ENCODE measurements around the gene PRKCE. TPM values are rescaled to one million over a fixed set of nuclear protein-coding genes. Genes with fewer than 3 reads are reported as not detected.

PRKCE gene
- total RNA-seq, 1 donor from 2014 or later = 46.5 TPM

- peak; percentile 98 for DNase-seq
Measured at GRCh38 chr2:46097714-46098480, 446.4 kb downstream of the PRKCE start.

- peak; percentile 50 for DNase-seq
Measured at GRCh38 chr2:46098621-46099062, 447.2 kb downstream of the PRKCE start.

- DNase-seq = no peak
Measured at GRCh38 chr2:46101557-46102220, 450.2 kb downstream of the PRKCE start.

GRCh38 chr2:46106690-46107089 is 455.2 kb downstream of the PRKCE start:
- DNase-seq = no peak

GRCh38 chr2:46114996-46115395 is 463.5 kb downstream of the PRKCE start:
- DNase-seq = no peak

- peak; percentile 33 for DNase-seq
Measured at GRCh38 chr2:46116150-46116549, 464.7 kb downstream of the PRKCE start.

- DNase-seq = peak; percentile 20
Measured at GRCh38 chr2:46116553-46116991, 465.1 kb downstream of the PRKCE start.

- peak; percentile 57 for DNase-seq
Measured at GRCh38 chr2:46117379-46117778, 465.9 kb downstream of the PRKCE start.

GRCh38 chr2:46117994-46118393 is 466.5 kb downstream of the PRKCE start:
- no peak for DNase-seq

- peak; percentile 87 for DNase-seq
Measured at GRCh38 chr2:46118656-46119371, 467.3 kb downstream of the PRKCE start.

- peak; percentile 27 for DNase-seq
Measured at GRCh38 chr2:46119453-46119852, 468.0 kb downstream of the PRKCE start.

- no peak for DNase-seq
Measured at GRCh38 chr2:46120792-46121555, 469.5 kb downstream of the PRKCE start.

GRCh38 chr2:46122318-46122976 is 471.0 kb downstream of the PRKCE start:
- DNase-seq = no peak

GRCh38 chr2:46123013-46123412 is 471.5 kb downstream of the PRKCE start:
- DNase-seq = peak; percentile 33

- DNase-seq = no peak
Measured at GRCh38 chr2:46125798-46126197, 474.3 kb downstream of the PRKCE start.

- no peak for DNase-seq
Measured at GRCh38 chr2:46126571-46126970, 475.1 kb downstream of the PRKCE start.

GRCh38 chr2:46127176-46127575 is 475.7 kb downstream of the PRKCE start:
- no peak for DNase-seq

- DNase-seq = no peak
Measured at GRCh38 chr2:46130511-46130910, 479.0 kb downstream of the PRKCE start.

- no peak for DNase-seq
Measured at GRCh38 chr2:46132996-46133395, 481.5 kb downstream of the PRKCE start.

- DNase-seq = peak; percentile 32
Measured at GRCh38 chr2:46134531-46135227, 483.2 kb downstream of the PRKCE start.

- peak; percentile 70 for DNase-seq
Measured at GRCh38 chr2:46135228-46135855, 483.9 kb downstream of the PRKCE start.
